GM12875 (cell line): ENCODE measurements around the gene RAB40A.
"Not testable (repeated sequence)": the region's sequence is repeated elsewhere in the genome, so short reads cannot be mapped to it uniquely, and the experiment has no call there.

ENCODE experiments used
- H3K4me3 ChIP-seq: one replicate; pipeline ENCODE4 v1.5.1; 2011; ENCODE audit warnings: low read depth, low read length, control low read depth
- TF ChIP-seq, protein P1 (sequence below): IDR thresholded peaks from 2 replicates; pipeline ENCODE4 v1.5.1; 2011; ENCODE audit warnings: low read depth, mild to moderate bottlenecking, control low read depth, inconsistent platforms, low read length, moderate library complexity, borderline replicate concordance; ENCODE audit not compliant: insufficient read depth

The RAB40A gene

DNA sequence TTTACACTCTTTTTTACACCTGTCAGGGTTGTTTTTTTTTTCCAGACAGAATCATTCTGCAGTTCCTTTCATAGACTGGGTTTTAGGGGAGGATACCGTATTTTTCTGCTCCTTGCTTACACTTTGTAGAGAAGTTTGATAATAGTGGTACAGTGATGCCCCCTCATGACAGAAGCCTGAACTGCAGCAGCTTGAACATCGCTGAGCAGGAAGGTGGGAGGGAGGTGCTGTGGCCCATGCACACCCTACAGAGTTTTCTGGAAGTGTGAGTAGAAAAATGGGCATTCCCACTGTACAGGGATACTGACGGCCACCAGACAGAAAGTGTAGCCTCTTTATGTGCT, 54.5 kb downstream of the RAB40A start:
- no peak overlapping the region for H3K4me3 ChIP-seq
- TF ChIP-seq, protein P1, sequence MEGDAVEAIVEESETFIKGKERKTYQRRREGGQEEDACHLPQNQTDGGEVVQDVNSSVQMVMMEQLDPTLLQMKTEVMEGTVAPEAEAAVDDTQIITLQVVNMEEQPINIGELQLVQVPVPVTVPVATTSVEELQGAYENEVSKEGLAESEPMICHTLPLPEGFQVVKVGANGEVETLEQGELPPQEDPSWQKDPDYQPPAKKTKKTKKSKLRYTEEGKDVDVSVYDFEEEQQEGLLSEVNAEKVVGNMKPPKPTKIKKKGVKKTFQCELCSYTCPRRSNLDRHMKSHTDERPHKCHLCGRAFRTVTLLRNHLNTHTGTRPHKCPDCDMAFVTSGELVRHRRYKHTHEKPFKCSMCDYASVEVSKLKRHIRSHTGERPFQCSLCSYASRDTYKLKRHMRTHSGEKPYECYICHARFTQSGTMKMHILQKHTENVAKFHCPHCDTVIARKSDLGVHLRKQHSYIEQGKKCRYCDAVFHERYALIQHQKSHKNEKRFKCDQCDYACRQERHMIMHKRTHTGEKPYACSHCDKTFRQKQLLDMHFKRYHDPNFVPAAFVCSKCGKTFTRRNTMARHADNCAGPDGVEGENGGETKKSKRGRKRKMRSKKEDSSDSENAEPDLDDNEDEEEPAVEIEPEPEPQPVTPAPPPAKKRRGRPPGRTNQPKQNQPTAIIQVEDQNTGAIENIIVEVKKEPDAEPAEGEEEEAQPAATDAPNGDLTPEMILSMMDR = peak; percentile 78

DNA sequence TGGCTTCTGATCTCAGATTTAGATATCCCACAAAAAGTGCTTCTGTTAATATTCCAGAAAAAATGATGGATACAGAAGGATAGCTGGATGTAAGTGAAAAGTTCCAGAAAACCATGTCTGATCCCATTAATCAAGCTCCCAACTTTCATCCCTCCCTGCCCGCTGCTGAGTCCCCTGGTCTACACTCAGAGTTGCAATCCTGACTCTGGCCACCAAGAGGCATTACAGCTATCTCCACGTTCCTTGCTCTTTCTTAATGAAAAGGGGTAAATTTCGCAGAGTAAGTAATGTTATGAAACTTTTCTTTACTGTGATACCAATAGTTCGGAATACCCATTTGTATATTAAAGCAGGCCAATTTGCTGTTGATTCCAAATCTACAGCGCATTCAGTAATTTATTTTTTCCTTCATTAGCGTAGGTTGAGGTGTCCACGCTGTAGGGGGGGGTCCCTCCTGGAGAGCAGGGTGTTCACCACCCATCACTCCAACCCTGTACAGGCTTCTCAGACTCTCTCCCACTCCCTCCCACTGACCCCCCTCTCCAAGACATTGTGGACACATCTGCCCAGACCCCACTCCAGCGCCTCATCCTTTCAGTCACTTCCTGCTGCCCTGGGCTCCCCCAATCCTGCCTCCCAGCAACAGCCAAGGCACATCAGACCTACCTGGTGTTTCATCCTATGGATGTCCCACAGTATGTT, 55.1 kb downstream of the RAB40A start:
- peak overlapping the region; percentile 16 for H3K4me3 ChIP-seq
- TF ChIP-seq, protein P1 = peak; percentile 57

DNA sequence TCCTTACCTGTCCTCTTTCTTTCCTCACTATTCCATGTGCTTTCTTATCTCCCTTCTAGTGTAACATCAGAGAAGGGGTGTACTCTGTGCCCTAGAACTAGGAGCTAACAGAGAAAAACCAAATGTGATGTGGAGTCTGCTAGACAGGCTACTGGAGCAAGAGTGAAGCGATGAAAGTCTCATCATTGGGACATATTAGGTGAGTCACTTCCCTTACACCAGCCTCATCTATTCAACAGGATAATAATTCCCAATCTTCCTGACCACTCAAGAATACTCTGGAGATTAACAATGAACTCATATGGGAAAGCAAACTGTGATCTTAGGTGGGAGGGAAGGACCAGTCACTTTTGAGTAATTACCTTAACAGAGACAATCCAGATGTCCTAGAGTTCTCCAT, 58.1 kb downstream of the RAB40A start:
- TF ChIP-seq, protein P1 = no peak
- H3K4me3 ChIP-seq = no peak overlapping the region

DNA sequence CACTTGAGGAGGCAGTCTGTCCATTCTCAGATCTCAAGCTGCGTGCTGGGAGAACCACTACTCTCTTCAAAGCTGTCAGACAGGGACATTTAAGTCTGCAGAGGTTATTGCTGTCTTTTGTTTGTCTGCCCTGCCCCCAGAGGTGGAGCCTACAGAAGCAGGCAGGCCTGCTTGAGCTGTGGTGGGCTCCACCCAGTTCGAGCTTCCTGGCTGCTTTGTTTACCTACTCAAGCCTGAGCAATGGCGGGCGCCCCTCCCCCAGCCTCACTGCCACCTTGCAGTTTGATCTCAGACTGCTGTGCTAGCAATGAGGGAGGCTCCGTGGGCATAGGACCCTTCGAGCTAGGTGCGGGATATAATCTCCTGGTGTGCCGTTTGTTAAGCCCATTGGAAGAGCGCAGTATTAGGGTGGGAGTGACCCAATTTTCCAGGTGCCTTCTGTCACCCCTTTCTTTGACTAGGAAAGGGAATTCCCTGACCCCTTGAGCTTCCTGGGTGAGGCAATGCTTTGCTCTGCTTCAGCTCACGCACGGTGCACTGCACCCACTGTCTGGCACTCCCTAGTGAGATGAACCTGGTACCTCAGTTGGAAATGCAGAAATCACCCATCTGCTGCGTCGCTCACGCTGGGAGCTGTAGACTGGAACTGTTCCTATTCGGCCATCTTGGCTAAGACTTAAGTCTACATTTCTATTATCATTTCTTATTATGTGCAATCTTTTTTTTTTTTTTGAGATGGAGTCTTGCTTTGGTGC, 59.1 kb downstream of the RAB40A start:
- H3K4me3 ChIP-seq = not testable (repeated sequence)

DNA sequence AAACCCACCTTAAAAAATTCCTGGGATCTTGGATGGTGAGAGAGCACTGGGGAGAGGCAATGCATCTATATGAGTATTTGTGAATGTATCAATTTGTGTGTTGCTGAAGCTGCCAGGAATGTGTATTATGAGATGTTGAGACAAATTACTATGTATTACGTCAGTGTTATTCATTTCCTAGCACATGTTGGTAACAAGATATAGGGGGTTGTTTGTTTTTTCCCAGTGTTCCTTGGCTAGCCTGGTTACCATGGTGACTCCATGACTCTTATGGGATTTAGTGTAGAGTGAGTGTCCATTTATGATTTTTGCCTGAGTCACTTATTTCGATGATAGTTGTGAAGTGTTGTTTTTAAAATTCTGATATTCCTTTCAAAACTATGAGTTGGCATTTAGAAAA, 65.6 kb downstream of the RAB40A start:
- TF ChIP-seq, protein P1 = no peak
- no peak overlapping the region for H3K4me3 ChIP-seq
